ENCODE measurements around the gene ZDHHC11B. TPM values are rescaled to one million over a fixed set of nuclear protein-coding genes. Genes with fewer than 3 reads are reported as not detected.
"Not testable (repeated sequence)": the region's sequence is repeated elsewhere in the genome, so short reads cannot be mapped to it uniquely, and the experiment has no call there.

ZDHHC11B gene
- total RNA-seq, 6 experiments from 2014 or later = 0.17 to 0.19 TPM; not detected in 4

DNA sequence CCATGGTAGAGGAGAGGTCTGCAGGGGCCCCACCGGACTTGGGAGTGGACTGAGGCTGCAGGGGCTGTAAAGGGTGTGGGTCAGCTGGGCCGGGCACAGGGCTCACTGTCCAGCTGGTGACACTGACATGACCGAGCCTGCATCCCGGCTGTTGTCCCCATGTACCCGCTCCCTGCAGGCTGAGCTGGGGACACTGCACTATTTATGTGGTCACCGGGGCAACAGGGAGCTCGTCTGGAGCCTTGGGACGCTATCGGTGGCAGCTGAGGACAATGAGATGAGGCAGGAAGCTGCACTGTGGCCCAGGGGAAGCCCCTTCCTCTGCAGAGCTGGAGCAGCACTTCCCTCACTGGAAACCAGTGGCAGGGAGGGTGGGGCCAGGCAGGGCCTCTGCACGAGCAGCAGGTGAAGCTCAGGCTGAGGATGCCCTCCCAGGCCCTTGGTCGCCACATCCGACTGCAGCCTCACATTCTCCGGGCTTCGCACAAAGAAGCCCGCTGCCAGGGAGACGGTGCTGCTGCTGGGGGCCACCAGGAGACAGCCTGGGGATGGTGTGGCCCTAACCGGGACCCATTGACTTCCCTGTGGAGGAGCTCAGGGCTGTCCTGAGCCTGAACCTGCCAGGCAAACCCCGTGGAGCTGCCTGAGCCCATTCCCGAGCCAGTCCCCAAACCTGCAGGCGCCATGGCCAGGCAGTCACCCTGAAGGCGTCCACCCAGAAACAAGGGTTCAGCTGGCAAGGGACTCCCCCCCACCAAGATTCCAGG lies 26.4 kb downstream of the ZDHHC11B start:
- H3K9me3 Mint-ChIP-seq = no peaks in the 10 kb centered on the region
- no peak overlapping the region for H3K27ac Mint-ChIP-seq
- TF ChIP-seq, protein P1, sequence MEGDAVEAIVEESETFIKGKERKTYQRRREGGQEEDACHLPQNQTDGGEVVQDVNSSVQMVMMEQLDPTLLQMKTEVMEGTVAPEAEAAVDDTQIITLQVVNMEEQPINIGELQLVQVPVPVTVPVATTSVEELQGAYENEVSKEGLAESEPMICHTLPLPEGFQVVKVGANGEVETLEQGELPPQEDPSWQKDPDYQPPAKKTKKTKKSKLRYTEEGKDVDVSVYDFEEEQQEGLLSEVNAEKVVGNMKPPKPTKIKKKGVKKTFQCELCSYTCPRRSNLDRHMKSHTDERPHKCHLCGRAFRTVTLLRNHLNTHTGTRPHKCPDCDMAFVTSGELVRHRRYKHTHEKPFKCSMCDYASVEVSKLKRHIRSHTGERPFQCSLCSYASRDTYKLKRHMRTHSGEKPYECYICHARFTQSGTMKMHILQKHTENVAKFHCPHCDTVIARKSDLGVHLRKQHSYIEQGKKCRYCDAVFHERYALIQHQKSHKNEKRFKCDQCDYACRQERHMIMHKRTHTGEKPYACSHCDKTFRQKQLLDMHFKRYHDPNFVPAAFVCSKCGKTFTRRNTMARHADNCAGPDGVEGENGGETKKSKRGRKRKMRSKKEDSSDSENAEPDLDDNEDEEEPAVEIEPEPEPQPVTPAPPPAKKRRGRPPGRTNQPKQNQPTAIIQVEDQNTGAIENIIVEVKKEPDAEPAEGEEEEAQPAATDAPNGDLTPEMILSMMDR (IDR thresholded peaks at IDR 0.05) = no peak
- H3K4me1 Mint-ChIP-seq (ENCODE audit: low read depth) = no peaks in the 10 kb centered on the region
- no peak overlapping the region for H3K4me3 Mint-ChIP-seq
- H3K27me3 Mint-ChIP-seq (ENCODE audit: insufficient read depth) = peaks cover 35% of the 10 kb centered on the region
- no peak for DNase-seq
- no peaks in the 10 kb centered on the region for H3K36me3 Mint-ChIP-seq (ENCODE audit: low read depth)

DNA sequence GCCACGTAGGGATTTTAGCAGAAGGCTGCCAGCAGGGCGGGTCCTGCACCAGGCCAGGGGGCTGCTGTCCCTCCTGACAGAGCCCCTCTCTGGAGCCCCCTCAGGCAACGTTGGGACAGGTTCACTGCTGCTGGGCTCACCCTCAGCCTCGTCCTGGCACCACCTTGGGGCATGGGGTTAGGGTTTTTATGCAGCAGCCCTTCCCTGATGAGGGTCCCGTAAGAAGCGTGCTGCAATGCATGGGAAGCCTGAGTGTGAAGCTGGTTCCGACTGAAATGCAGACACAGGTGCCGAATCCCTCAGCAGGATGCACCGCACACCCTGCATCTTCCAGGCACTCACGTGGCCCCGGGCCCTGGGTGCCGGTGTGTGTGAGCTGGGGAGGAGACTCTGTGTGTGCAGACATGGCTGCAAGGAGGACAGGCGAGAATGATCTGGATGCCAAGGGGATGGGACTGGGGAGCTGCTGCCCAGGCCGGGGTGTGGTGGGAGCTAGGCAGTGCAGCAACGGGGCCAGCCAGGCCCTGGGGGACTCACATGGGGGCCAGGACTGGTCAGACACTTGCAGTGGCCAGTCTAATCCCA lies 27.1 kb downstream of the ZDHHC11B start:
- no peak overlapping the region for H3K4me3 Mint-ChIP-seq
- H3K4me1 Mint-ChIP-seq (ENCODE audit: low read depth) = no peaks in the 10 kb centered on the region
- H3K27me3 Mint-ChIP-seq (ENCODE audit: insufficient read depth) = peaks cover 31% of the 10 kb centered on the region
- TF ChIP-seq, protein P1 (IDR thresholded peaks at IDR 0.05) = no peak
- H3K9me3 Mint-ChIP-seq = no peaks in the 10 kb centered on the region
- H3K27ac Mint-ChIP-seq = no peak overlapping the region
- no peaks in the 10 kb centered on the region for H3K36me3 Mint-ChIP-seq (ENCODE audit: low read depth)
- no peak for DNase-seq

DNA sequence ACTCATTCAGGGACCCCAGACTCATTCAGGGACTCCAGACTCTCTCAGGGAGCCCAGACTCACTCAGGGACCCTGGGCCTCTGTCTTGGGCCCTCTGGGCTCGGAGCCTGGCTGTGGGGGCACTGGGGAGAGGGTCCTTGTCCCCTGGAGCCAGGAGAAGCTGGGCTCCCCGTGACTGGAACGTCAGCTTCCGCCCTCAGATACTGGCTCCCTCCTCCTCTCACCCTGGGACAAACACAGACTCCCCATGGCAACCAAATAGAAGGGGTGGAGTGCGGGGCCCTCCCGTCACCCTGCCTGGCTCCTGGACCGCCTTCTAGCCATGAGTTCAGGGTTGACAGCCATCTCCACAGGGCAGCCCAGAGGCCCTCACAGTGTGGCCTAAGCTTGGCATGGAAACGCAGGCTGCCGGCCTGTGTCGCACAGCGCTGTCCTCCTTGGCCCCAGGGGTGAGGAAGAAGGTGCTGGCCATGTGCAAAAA lies 27.6 kb downstream of the ZDHHC11B start:
- Mint-ChIP-seq H3K9me3 (no peaks in the 10 kb centered on the region), H3K27ac (no peak overlapping the region), H3K4me1 (ENCODE audit: low read depth) (no peaks in the 10 kb centered on the region), H3K27me3 (ENCODE audit: insufficient read depth) (peaks cover 25% of the 10 kb centered on the region), H3K36me3 (ENCODE audit: low read depth) (no peaks in the 10 kb centered on the region), H3K4me3 (no peak overlapping the region)
- TF ChIP-seq, protein P1 (IDR thresholded peaks at IDR 0.05) = no peak
- no peak for DNase-seq

DNA sequence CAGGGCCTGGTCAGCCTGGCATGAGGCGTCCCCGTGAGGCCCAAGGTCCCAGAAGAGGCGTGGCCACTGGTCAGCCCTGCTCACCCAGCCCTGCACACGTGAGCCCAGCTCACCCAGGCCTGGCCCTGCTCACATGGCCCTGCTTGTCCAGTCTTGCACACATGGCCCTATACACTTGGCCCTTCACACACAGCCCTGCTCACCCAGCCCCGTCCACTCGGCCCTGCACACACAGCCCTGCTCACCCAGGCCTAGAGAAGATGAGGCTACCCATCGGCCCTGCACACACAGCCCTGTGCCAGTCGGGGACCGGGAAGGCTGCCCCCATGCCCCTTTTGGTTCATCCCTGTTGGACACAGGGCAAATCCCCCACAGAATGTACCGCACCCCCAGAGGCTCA lies 28.4 kb downstream of the ZDHHC11B start:
- Mint-ChIP-seq H3K36me3 (ENCODE audit: low read depth) (no peaks in the 10 kb centered on the region), H3K9me3 (no peaks in the 10 kb centered on the region), H3K4me1 (ENCODE audit: low read depth) (no peaks in the 10 kb centered on the region), H3K27ac (no peak overlapping the region; the same call in 1 of the 2 replicates), H3K4me3 (no peak overlapping the region), H3K27me3 (ENCODE audit: insufficient read depth) (peaks cover 23% of the 10 kb centered on the region)
- TF ChIP-seq, protein P1 (IDR thresholded peaks at IDR 0.05) = no peak
- no peak for DNase-seq

DNA sequence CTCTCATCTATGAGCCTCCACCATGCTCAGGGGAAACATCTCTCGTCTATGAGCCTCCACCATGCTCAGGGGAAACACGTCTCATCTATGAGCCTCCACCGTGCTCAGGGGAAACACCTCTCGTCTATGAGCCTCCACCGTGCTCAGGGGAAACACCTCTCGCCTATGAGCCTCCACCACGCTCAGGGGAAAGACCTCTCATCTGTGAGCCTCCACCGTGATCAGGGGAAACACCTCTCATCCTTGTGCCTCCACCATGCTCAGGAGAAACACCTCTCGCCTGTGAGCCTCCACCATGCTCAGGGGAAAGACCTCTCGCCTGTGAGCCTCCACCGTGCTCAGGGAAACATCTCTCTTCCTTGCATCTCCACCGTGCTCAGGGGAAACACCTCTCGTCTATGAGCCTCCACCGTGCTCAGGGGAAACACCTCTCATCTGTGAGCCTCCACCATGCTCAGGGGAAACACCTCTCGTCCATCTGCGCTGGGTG lies 30.3 kb downstream of the ZDHHC11B start:
- H3K27ac Mint-ChIP-seq; DNase-seq; H3K9me3 Mint-ChIP-seq; H3K4me3 Mint-ChIP-seq; H3K36me3 Mint-ChIP-seq (ENCODE audit: low read depth); H3K4me1 Mint-ChIP-seq (ENCODE audit: low read depth): not testable (repeated sequence)
- H3K27me3 Mint-ChIP-seq (ENCODE audit: insufficient read depth) = peaks cover 14% of the 10 kb centered on the region

DNA sequence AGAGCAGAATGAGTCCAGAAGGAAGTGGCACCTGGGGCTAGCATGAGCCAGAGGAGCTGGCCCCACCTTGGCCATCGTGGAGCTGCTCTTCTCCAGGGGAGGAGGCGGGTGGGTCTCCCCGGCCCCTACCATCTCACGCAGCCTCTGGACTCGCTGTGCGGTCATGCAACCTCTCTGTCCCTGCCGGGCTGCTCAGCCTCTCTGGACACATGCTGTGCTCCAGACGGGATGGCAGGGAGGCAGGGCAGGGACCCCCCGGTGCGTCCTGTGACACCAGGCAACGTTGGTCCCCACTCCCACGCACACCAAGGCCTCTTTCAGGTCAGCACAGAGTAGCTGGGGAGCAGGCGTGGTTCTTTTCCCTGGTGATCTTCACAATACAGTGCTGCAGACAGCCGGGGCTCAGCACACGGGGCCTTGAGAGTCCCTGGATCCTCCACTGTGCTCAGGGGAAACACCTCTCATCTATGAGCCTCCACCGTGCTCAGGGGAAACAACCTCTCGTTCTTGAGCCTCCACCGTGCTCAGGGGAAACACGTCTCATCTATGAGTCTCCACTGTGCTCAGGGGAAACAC lies 30.9 kb downstream of the ZDHHC11B start:
- not testable (repeated sequence) for H3K4me1 Mint-ChIP-seq (ENCODE audit: low read depth); H3K4me3 Mint-ChIP-seq; DNase-seq; H3K36me3 Mint-ChIP-seq (ENCODE audit: low read depth); H3K27ac Mint-ChIP-seq; H3K9me3 Mint-ChIP-seq
- peaks cover 12% of the 10 kb centered on the region for H3K27me3 Mint-ChIP-seq (ENCODE audit: insufficient read depth)

DNA sequence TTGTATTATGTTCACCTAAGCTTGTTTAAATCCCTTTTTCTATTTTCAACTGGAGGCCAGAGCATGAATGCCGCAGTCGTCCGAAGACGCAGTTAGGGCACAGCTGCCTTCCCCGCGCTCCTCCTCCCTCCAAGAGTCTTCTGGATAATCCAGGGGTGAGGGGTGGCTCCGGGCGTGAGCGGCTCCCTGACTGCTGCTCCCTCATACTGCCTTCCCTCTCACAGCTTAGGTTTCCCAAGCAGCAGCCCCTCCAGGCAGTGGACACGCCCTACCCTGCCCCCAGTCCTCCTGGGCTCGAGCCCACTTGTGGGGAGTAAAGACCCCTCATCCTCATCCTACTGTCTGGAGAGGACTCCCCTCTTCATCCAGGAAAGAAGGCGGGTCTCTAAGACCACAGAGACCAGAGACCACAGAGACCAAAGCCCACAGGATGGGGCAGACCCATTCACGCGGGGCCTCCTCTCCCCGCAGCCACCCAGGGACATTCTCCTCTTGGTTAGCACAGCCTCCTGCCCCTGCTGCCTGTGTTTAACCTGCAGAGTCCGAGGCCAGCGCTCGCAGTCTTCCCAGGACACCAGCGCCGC lies 31.9 kb downstream of the ZDHHC11B start:
- not testable (repeated sequence) for H3K9me3 Mint-ChIP-seq; H3K27ac Mint-ChIP-seq; H3K4me3 Mint-ChIP-seq; H3K36me3 Mint-ChIP-seq (ENCODE audit: low read depth); H3K4me1 Mint-ChIP-seq (ENCODE audit: low read depth); DNase-seq
- peaks cover 11% of the 10 kb centered on the region for H3K27me3 Mint-ChIP-seq (ENCODE audit: insufficient read depth)

DNA sequence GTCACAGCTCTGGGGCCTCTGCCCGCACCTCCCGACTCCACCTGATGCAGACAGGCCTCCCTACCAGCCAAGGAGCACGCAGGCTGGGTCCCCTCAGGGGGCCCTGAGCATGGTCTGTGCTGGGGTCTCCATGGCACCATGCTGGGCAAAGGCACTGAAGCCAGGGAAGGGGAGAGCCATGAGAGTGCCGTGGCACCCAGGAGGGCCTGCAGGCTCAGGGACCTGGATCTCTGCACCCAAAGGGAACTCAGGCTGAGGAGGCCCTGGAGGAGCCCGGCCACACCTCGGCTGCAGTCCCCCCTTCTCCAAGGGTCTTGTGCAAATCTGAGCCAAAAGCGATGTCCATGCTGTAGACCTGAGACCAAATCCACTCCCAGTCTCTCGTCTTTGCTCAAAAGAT lies 32.5 kb downstream of the ZDHHC11B start:
- H3K27ac Mint-ChIP-seq; DNase-seq; H3K27me3 Mint-ChIP-seq (ENCODE audit: insufficient read depth); H3K4me3 Mint-ChIP-seq; H3K36me3 Mint-ChIP-seq (ENCODE audit: low read depth); H3K9me3 Mint-ChIP-seq; H3K4me1 Mint-ChIP-seq (ENCODE audit: low read depth): not testable (repeated sequence)

Measured in HFFc6 (cell line).